OCI-LY3 (cell line): ENCODE results near the gene EXOC3L2.

ENCODE experiments used
- H2AFZ ChIP-seq: fragments of 200-600, 300-600 bp; shearing (Covaris generic); 2 replicates; pipeline ENCODE4 v1.6.0; 2014; ENCODE audit warnings: antibody characterized with exemption, low read depth, low read length
- H3K27ac ChIP-seq: fragments of 200-600, 300-600 bp; sonication (generic); 2 replicates; pipeline ENCODE4 v1.5.1; 2014; ENCODE audit warnings: mild to moderate bottlenecking, low read length, moderate library complexity, mixed read lengths
- H3K27me3 ChIP-seq: fragments of 200-600, 300-600 bp; sonication (generic); 2 replicates; pipeline ENCODE4 v1.6.1; 2014; ENCODE audit warnings: low read depth, low read length, mixed read lengths
- H3K36me3 ChIP-seq: fragments of 200-600, 300-600 bp; sonication (generic); replicated peaks from 2 replicates; pipeline ENCODE3; 2014; ENCODE audit warnings: low read depth, low read length, mixed read lengths
- H3K4me1 ChIP-seq: fragments of 300-600, 200-600 bp; sonication (generic); 2 replicates; pipeline ENCODE4 v1.6.1; 2014; ENCODE audit warnings: low read length, mixed read lengths
- H3K4me2 ChIP-seq: fragments of 200-600, 300-600 bp; sonication (generic); 2 replicates; pipeline ENCODE4 v1.6.1; 2014; ENCODE audit warnings: low read length, mixed read lengths
- H3K4me3 ChIP-seq: fragments of 300-600, 200-600 bp; sonication (generic); 2 replicates; pipeline ENCODE4 v1.5.1; 2014; ENCODE audit warnings: antibody characterized with exemption, mild to moderate bottlenecking, low read length, moderate library complexity
- H3K79me2 ChIP-seq: fragments of 300-600, 200-600 bp; shearing (Covaris generic); 2 replicates; pipeline ENCODE4 v1.6.1; 2014; ENCODE audit warnings: mild to moderate bottlenecking, low read length, mixed read lengths
- H3K9ac ChIP-seq: fragments of 300-600, 200-600 bp; shearing (Covaris generic); 2 replicates; pipeline ENCODE4 v1.6.0; 2014; ENCODE audit warnings: mild to moderate bottlenecking, low read length, moderate library complexity
- H3K9me3 ChIP-seq: fragments of 200-600, 300-600 bp; shearing (Covaris generic); 2 replicates; pipeline ENCODE4 v1.6.1; 2014; ENCODE audit warnings: low read length, mixed read lengths; ENCODE audit not compliant: insufficient read depth
- H4K20me1 ChIP-seq: fragments of 200-600, 300-600 bp; sonication (generic); 2 replicates; pipeline ENCODE4 v1.6.1; 2016; ENCODE audit warnings: low read length, mixed read lengths; ENCODE audit not compliant: insufficient read depth
- CTCF ChIP-seq: fragments of 200-600, 300-600 bp; sonication (generic); IDR thresholded peaks from 2 replicates; pipeline ENCODE4 v1.5.1; 2014; ENCODE audit warnings: antibody characterized with exemption, low read length, low read depth
- EZH2phosphoT487 ChIP-seq: fragments of 200-600 bp; shearing (Covaris generic); IDR thresholded peaks from 2 replicates; pipeline ENCODE4 v1.6.1; 2018; ENCODE audit warnings: antibody characterized with exemption, mixed run types, low read depth

EXOC3L2 gene

DNA sequence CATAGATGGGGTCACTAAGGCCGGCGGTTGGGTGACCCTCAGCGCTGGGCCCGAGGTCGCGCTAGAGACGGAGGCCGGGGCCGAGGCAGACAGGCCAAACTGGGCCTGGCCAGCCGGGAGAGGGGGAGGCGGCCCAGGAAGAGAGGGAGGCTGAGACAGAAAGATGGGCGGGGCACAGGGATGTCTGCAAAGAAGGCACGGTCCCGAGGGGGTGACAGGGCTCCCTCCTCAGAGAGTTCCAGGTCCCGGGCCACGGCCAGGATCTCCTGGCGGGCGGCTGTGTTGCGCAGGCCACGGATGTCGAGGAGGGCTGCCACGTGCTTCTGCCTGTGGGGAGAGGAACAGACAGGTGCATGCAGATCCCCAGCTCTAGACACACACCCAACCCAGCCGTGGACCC is 32.2 kb downstream of the EXOC3L2 start:
- Histone ChIP-seq H3K4me3 (no peak overlapping the region), H3K4me1 (no peaks in the 10 kb centered on the region), H3K79me2 (no peaks in the 10 kb centered on the region), H3K9ac (no peak overlapping the region), H3K4me2 (no peak overlapping the region), H3K9me3 (no peaks in the 10 kb centered on the region), H4K20me1 (no peaks in the 10 kb centered on the region), H2AFZ (no peak overlapping the region), H3K27me3 (0 out of 2 replicates have a peak, but pooled peaks cover 5% of the 10 kb centered on the region), H3K27ac (no peak overlapping the region), H3K36me3 (no peaks in the 10 kb centered on the region)
- TF ChIP-seq EZH2phosphoT487, result no peak
- TF ChIP-seq CTCF, result no peak

DNA sequence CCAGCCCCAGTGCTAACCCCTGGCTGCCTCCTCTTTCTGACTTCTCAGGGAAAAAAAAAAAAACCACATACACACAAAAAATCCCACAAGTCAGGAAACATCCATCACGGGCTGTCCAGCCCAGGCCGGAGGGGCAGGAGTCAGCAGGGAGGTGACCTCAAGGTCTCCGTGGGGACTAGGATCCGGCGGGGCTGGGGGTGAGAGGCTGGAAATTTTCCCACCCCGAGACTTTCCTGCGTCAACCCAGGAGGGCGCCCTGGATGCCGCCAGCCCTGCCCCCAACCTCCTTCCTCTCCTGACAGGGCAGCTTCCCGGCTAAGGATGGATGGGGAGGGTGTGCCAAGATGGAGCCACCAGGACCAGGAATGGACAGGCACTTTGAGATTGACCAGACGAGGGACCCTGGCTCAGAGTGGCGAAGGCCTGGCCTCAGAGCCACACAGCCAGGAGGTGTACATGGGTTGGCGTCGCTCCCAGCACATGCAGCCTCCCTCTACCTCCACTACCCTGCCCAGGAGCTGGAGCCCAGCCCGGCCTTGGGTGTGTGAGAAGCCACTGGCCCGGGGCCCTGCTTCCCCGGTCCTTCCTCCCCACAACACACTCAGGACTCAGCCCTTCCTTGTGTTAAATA is 33.3 kb downstream of the EXOC3L2 start:
- H3K9ac ChIP-seq, result no peak overlapping the region
- H3K79me2 ChIP-seq, result no peaks in the 10 kb centered on the region

GRCh38 chr19:45206328-45206727 is 38.9 kb downstream of the EXOC3L2 start:
- no peaks in the 10 kb centered on the region for H4K20me1 ChIP-seq
- no peak overlapping the region for H3K4me2 ChIP-seq
- no peak overlapping the region for H3K27ac ChIP-seq
- H3K4me3 ChIP-seq, result no peak overlapping the region
- H3K4me1 ChIP-seq, result no peaks in the 10 kb centered on the region
- no peak overlapping the region for H3K9ac ChIP-seq
- no peaks in the 10 kb centered on the region for H3K9me3 ChIP-seq
- H3K79me2 ChIP-seq, result no peaks in the 10 kb centered on the region
- no peak overlapping the region for H2AFZ ChIP-seq
- TF ChIP-seq EZH2phosphoT487 (no peak), CTCF (no peak)
- peaks cover 5% of the 10 kb centered on the region; the same call in 1 of the 2 replicates for H3K27me3 ChIP-seq
- no peaks in the 10 kb centered on the region for H3K36me3 ChIP-seq

More for the DNA sequence above, 33.3 kb downstream of the EXOC3L2 start:
- Histone ChIP-seq H3K9me3 (no peaks in the 10 kb centered on the region), H2AFZ (0 out of 2 replicates have a peak overlapping the region, but pooled peaks have one; percentile 61), H3K4me3 (no peak overlapping the region), H3K27me3 (0 out of 2 replicates have a peak, but pooled peaks cover 5% of the 10 kb centered on the region), H3K36me3 (no peaks in the 10 kb centered on the region), H3K27ac (no peak overlapping the region), H3K4me2 (no peak overlapping the region), H4K20me1 (no peaks in the 10 kb centered on the region), H3K4me1 (no peaks in the 10 kb centered on the region)
- TF ChIP-seq EZH2phosphoT487, result no peak
- no peak for TF ChIP-seq CTCF

- H3K79me2 ChIP-seq, result no peaks in the 10 kb centered on the region
- H3K9me3 ChIP-seq, result no peaks in the 10 kb centered on the region
- H3K4me3 ChIP-seq, result no peak overlapping the region
- no peak overlapping the region for H2AFZ ChIP-seq
- H3K36me3 ChIP-seq, result no peaks in the 10 kb centered on the region
- no peaks in the 10 kb centered on the region for H4K20me1 ChIP-seq
- TF ChIP-seq CTCF (no peak), EZH2phosphoT487 (no peak)
- H3K27me3 ChIP-seq, result peaks cover 5% of the 10 kb centered on the region; the same call in 1 of the 2 replicates
- H3K9ac ChIP-seq, result no peak overlapping the region
- no peak overlapping the region for H3K4me2 ChIP-seq
- H3K27ac ChIP-seq, result no peak overlapping the region
- no peaks in the 10 kb centered on the region for H3K4me1 ChIP-seq
Measured at GRCh38 chr19:45205810-45206209, 39.4 kb downstream of the EXOC3L2 start.
